HG03175 (cell line): ENCODE measurements around the gene FHOD1.

Source experiments
- ATAC-seq: cut with Tn5 transposase; IDR thresholded peaks from one replicate; pipeline ENCODE4 v1.9.1; 2021; ENCODE audit warnings: mild to moderate bottlenecking, moderate library complexity; ENCODE audit not compliant: unreplicated experiment

The FHOD1 gene

DNA sequence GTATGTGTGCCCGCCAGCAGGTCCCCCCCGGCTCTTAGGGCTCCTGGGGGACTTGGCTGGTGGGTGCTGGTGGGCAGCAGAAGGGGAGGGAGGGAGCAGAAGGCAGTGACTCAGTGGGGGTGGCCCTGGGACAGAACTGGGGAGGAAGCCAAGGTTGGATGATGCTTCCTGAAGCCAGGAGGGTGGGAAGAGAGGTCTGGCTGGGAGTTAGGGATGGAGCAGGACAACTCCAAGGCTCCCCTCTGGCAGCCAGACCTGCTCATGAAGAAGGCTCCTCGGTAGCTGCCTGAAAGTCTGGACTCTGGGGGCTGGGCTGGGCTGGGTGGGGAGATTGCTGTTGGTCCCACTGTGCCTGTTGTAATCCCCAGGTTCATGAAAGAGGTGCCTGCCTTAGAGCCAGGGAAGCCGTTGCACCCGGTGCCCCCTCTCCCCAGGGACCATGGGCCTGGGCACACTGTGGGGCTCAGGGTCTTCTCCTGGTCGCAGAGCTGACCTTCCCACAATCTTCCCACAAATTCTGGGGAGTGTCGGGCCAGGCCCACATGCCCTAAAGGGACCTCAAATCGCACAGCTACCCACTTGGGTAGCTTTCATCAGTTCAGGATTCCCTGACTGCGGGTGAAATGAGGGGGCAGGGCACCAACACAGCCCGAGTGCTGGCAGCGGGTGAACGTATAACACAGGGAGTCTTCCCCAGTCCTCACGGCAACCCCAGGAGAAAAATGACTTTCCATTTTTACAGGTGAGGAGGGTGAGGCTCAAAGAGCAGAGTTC is 30.9 kb upstream of the FHOD1 start:
- ATAC-seq = no peak

- no peak for ATAC-seq
Observed at GRCh38 chr16:67277294-67277998, 30.2 kb upstream of the FHOD1 start.

GRCh38 chr16:67275321-67275720 is 28.0 kb upstream of the FHOD1 start:
- ATAC-seq = no peak

DNA sequence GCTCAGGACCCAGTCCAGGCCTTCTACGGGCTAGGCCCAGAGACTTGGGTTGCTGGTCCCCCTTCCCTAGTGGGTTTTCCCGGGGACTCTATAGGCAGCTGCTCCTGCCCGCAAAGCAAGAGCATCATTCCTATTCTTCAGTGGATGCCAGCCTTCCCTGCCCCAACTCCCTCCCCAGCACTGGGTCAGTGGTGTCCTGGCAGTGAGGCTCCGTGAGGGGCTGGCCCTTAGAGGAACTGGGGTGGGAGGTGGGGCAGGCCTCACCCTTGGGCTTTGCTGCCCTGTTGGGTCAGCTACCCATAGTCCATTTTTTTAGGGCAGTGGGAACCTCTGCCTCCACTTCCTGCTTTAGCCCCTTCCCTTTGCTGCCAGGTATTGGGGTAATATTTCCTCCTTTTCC is 24.2 kb upstream of the FHOD1 start:
- no peak for ATAC-seq

- ATAC-seq = no peak
Observed at GRCh38 chr16:67270931-67271338, 23.7 kb upstream of the FHOD1 start.

DNA sequence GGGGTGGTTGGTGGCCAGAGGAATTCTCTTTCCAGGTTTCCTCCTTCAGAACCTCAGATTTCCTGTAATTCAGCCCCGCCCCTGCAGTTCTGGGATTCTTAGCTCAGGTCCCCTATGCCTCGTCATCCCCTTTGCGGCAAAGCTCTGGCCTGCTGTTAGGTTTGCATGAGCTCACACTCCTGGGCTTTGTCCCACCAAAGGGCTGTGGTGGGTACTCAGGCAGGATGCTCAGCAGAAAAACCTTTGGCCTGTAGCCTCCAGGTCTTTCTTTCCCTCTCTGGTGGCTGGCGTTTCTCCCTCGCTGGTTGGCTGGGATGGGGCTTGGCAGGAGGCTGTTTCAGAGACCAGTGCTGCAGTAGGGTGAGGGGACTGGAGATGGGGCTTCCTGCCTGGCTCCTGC is 22.5 kb upstream of the FHOD1 start:
- ATAC-seq = no peak

DNA sequence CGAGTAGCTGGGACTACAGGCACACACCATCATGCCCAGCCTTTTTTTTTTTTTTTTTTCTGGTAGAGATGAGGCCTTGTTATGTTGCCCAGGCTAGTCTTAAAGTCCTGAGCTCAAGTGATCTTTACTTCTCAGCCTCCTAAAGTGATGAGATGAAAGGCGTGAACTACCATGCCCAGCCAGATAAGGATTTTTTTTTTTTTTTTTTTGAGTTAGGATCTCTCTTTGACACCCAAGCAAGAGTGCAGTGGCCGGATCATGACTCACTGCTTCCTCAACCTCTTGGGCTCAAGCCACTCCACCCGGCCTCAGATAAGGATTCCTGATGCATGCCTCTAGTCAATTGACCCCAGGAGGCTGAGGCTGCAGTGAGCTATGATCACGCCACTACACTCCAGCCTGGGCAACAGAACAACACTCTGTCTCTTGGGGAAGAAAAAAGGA is 20.9 kb upstream of the FHOD1 start:
- ATAC-seq = no peak

DNA sequence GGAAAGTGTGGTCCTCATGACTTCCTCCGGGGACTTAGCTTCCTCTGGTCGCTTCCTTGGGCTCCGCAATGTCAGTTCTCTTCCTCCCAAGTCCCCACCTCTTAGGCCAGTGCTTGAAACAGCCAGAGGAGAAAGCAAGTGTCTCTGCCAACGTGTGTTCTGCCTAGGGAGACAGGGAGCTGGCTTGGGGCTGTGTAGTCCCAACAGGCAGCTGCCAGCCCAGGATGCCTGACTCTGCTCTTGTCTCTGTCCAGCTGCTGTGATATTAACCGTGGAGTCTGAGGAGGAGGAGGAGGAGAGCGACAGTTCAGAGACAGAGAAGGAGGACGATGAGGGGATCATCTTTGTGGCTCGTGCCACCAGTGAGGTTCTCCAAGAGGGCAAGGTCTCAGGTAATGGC is 18.6 kb upstream of the FHOD1 start:
- no peak for ATAC-seq

GRCh38 chr16:67264866-67265265 is 17.6 kb upstream of the FHOD1 start:
- ATAC-seq = no peak

GRCh38 chr16:67264277-67264676 is 17.0 kb upstream of the FHOD1 start:
- no peak for ATAC-seq

GRCh38 chr16:67263201-67263600 is 15.9 kb upstream of the FHOD1 start:
- no peak for ATAC-seq

- no peak for ATAC-seq
Observed at GRCh38 chr16:67260426-67261063, 13.3 kb upstream of the FHOD1 start.

DNA sequence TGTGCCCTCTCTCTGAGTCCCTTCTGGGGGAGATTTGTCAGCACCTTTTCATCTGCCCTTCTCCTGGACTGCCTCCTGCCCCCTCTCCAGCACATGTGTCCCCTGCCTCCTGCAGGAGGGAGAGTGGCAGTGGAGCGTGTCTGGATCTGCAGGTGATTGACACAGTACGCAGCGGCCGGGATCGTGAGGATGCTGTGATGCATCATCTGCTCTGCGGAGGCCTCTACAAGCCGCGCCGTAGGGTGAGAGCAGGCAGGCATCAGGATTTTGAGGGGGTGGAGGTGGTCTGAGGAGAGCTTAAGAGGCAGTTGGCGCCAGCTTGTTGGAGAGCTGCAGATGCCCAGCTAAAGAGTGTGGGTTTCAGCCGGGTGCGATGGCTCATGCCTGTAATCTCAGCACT is 12.4 kb upstream of the FHOD1 start:
- ATAC-seq = no peak

DNA sequence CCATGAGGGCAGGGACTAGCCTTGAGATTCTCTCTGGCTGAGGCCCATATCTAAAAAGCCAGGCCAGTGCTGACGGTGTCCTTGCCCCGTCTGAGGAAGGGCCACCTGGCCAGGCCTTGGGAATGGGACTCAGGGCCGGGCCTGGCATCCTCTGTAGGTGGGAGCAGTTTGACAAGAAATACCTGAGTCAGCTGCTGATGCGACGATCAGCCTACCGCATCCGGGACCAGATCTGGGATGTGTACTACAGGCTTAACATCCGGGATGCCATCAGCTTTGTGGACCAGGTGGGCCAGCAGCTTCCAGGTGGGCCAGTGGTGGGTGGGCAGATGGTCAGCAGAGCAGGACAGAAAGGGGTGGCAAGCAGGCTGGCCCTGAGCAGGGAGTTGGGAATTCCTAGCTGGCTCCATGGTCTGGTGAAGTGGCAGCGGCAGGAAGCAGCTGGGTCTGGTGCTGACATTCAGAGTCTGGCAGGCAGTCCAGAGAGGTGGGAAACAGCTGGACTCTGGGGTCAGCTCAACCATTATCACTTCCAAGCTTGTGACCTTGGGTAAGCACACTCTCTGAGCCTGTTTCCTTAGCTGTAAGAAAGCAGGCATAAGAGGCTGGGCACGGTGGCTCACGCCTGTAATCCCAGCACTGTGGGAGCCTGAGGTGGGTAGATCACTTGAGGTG is 11.0 kb upstream of the FHOD1 start:
- no peak for ATAC-seq

DNA sequence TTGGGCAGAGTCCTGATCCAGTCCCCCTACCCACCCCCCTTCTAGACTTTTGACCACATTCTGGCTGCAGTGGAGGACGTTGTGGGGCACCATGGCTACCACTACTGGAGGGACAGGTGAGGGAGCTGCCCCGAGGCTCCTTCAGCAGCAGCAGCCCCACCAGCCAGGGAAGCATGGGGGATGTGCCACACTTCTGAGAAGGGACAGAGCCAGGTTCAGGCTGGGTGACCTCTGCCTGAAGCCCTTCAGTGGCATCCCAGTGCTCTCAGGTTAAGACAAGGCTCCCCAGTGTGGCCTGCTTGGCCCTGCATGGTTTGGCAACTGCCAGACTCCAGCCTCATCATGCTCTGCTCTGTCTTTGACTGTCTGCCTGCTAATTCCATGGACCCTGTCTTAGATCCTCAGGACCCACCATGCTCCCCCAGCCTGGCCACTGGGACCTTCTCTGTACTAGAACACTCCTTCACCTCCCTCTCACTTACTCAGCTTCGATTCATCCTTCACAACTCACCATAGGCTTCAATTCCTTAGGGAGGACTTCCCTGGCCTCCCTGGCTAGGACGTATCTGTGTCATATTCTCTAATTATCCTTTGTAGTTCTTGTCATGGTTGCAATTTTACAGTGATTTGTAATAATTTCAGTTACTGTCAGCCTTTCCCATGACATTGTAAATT is 10.3 kb upstream of the FHOD1 start:
- ATAC-seq = no peak

- no peak for ATAC-seq
Observed at GRCh38 chr16:67256701-67257230, 9.5 kb upstream of the FHOD1 start.

GRCh38 chr16:67255553-67256221 is 8.4 kb upstream of the FHOD1 start:
- no peak for ATAC-seq

DNA sequence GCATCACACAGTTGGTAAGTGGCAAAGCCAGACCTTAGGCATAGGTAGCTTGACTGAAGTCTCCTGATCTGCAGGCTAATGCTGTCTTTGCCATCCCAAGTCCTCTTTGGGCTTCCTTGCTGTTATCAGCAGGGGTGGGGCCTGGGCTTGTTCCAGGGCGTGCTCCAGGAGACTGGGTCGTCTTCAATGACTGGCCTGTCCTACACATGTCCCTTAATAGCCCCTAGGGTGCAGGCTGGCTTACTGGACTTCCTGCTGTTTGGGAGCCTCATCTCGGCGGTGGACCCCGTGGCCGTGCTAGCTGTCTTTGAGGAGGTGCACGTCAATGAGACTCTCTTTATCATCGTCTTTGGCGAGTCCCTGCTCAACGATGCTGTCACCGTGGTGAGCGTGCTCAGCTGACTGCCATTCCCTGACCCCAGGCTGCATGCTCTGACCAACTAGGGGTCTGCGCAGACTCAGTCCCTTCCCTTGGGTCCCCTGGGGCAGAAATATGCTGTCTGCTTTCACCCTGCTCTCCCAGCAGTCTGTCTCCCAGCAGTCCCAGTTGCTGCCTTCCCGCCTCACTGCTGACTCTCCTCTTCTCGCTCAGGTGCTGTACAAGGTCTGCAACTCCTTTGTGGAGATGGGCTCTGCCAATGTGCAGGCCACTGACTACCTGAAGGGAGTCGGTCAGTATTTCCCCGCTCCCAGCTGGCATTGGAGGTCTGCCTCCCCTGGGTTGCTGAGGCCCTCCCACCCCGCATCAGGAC is 7.7 kb upstream of the FHOD1 start:
- no peak for ATAC-seq
